ENCODE results near the gene NOL11. TPM values are rescaled to one million over a fixed set of nuclear protein-coding genes. Genes with fewer than 3 reads are reported as not detected.

The NOL11 gene
- total and polyA plus RNA-seq, 2 donors (not counting 3 experiments of a cell fraction or from before 2014, with no cell fraction given) = 17.7 to 52.6 TPM

- H3K4me3 ChIP-seq (replicated peaks in 1 of 3; ENCODE audit: insufficient read depth in 1 of 3, low read depth in 1 of 3, low read length in 3 of 3) = no peak overlapping the region
- H2AFZ ChIP-seq (ENCODE audit: low read depth, low read length) = no peak overlapping the region
- H3K79me2 ChIP-seq (ENCODE audit: control insufficient read depth, insufficient read depth, low read length) = no peaks in the 10 kb centered on the region
- BruUV-seq (replicated peaks) = no TSS peak
- no peak overlapping the region for H3K4me2 ChIP-seq (ENCODE audit: insufficient read depth, low read length)
- no peaks in the 10 kb centered on the region for H3K9me3 ChIP-seq (replicated peaks; ENCODE audit: control insufficient read depth, insufficient read depth, low read length)
- H3K4me1 ChIP-seq (ENCODE audit: control insufficient read depth, extremely low read depth, insufficient read depth, low read length) = no peaks in the 10 kb centered on the region
- no peaks in the 10 kb centered on the region for H4K20me1 ChIP-seq (replicated peaks; ENCODE audit: control insufficient read depth, extremely low read depth, insufficient read depth, low read length)
- H3K27me3 ChIP-seq (ENCODE audit: control insufficient read depth in 2 of 2, insufficient read depth in 2 of 2, low read length in 2 of 2) = no peaks in the 10 kb centered on the region
- TF ChIP-seq CTCF (IDR thresholded peaks at IDR 0.05; ENCODE audit: extremely low read depth in 1 of 2, insufficient read depth in 1 of 2, low read depth in 1 of 2, low read length in 2 of 2) = no peak
- no peak for TF ChIP-seq MYC (IDR thresholded peaks at IDR 0.05; ENCODE audit: low read depth, low read length)
- TF ChIP-seq POLR2A (IDR thresholded peaks at IDR 0.05; ENCODE audit: low read depth, low read length) = no peak
- no peak for TF ChIP-seq GATA2 (IDR thresholded peaks at IDR 0.05; ENCODE audit: insufficient read depth, insufficient read length, low read depth, low read length)
- TF ChIP-seq JUN (IDR thresholded peaks at IDR 0.05; ENCODE audit: borderline replicate concordance, insufficient read depth, insufficient read length, low read depth) = no peak
- no peak for TF ChIP-seq EZH2 (IDR thresholded peaks at IDR 0.05; ENCODE audit: borderline replicate concordance, low read depth, low read length, severe bottlenecking)
- TF ChIP-seq FOS (IDR thresholded peaks at IDR 0.05; ENCODE audit: borderline replicate concordance, insufficient read depth, low read length) = no peak
- no peak for TF ChIP-seq MAX (IDR thresholded peaks at IDR 0.05; ENCODE audit: insufficient read depth, insufficient read length)
- no peak for TF ChIP-seq POLR2AphosphoS5 (IDR thresholded peaks at IDR 0.05; ENCODE audit: insufficient read depth, low read depth, low read length)
- intact Hi-C loops (cut with micrococcal nuclease) = no loop called here
- ChIA-PET POLR2A (no interaction called here), CTCF (interaction anchor here (0.6 to 1.3 kb wide), 7 partner anchors 10 to 76 kb away, joined by 3 to 5 read pairs (median 3); no protein-coding TSS in a partner anchor)
- no peak for FAIRE-seq
- H3K9me1 ChIP-seq (replicated peaks; ENCODE audit: control insufficient read depth, extremely low read depth, insufficient read depth, low read length) = no peaks in the 10 kb centered on the region
- H3K36me3 ChIP-seq (ENCODE audit: control insufficient read depth in 2 of 2, extremely low read depth in 1 of 2, insufficient read depth in 2 of 2, low read length in 2 of 2) = no peaks in the 10 kb centered on the region
- no peak overlapping the region for H3K9ac ChIP-seq (replicated peaks; ENCODE audit: extremely low read depth, insufficient read depth, low read length)
- dilution Hi-C loops (cut with MboI; ENCODE audit: extremely low pct_ligation_motif_present, low sequenced_read_pairs) = no loop called here
- H3K27ac ChIP-seq (ENCODE audit: insufficient read depth, low read depth, low read length) = no peak overlapping the region
- peak; percentile 26 for DNase-seq (ENCODE audit: low read depth, low spot score)
These were observed 46.2 kb upstream of the NOL11 start for GRCh38 chr17:67671493-67671892.
